Neuronal stem cell (in vitro differentiated cells): ENCODE results near the gene ZDHHC13.

ENCODE experiments used
- DNase-seq: peaks from one replicate; pipeline ENCODE4 v3.0.0-alpha.2; 2013; ENCODE audit warnings: low spot score
- H2AFZ ChIP-seq: one replicate; pipeline ENCODE4 v1.6.1; 2013; ENCODE audit warnings: mild to moderate bottlenecking, low read length, inconsistent platforms
- H2AK5ac ChIP-seq: 2 replicates; pipeline ENCODE4 v1.6.1; 2013; ENCODE audit warnings: low read depth, mild to moderate bottlenecking, inconsistent platforms, low read length, moderate library complexity, mixed read lengths
- H2BK120ac ChIP-seq: 2 replicates; pipeline ENCODE4 v1.6.1; 2013; ENCODE audit warnings: low read depth, mild to moderate bottlenecking, inconsistent platforms, low read length, moderate library complexity, mixed read lengths
- H2BK12ac ChIP-seq: one replicate; pipeline ENCODE4 v1.6.1; 2013; ENCODE audit warnings: low read length, inconsistent platforms
- H2BK15ac ChIP-seq: 2 replicates; pipeline ENCODE4 v1.6.1; 2013; ENCODE audit warnings: mild to moderate bottlenecking, low read length, inconsistent platforms, mixed read lengths
- H2BK5ac ChIP-seq: one replicate; pipeline ENCODE4 v1.6.1; 2013; ENCODE audit warnings: inconsistent platforms, mild to moderate bottlenecking, low read length, moderate library complexity
- H3K14ac ChIP-seq: one replicate; pipeline ENCODE4 v1.6.1; 2013; ENCODE audit warnings: low read length, inconsistent platforms
- H3K18ac ChIP-seq: 2 replicates; pipeline ENCODE4 v1.6.1; 2013; ENCODE audit warnings: low read length, inconsistent platforms
- H3K23ac ChIP-seq: 2 replicates; pipeline ENCODE4 v1.6.1; 2013; ENCODE audit warnings: low read depth, mild to moderate bottlenecking, mixed read lengths, low read length, inconsistent platforms; ENCODE audit not compliant: poor library complexity
- H3K27ac ChIP-seq: replicated peaks from 3 replicates; pipeline ENCODE4 v1.5.1; 2013; ENCODE audit warnings: low read length, inconsistent platforms
- H3K27me3 ChIP-seq, 3 experiments: 2 replicates each; pipeline ENCODE4 v1.6.1; 2013; ENCODE audit warnings: low read length in 3 of 3, mild to moderate bottlenecking in 2 of 3, inconsistent platforms in 1 of 3, low read depth in 1 of 3, mixed read lengths in 1 of 3, moderate library complexity in 1 of 3; ENCODE audit not compliant: control insufficient read depth in 3 of 3, insufficient read depth in 3 of 3
- H3K36me3 ChIP-seq, 2 donors: replicated peaks in 1 of 2; 2 replicates each; pipeline ENCODE4 v1.6.1; 2013; ENCODE audit warnings: low read length in 2 of 2; ENCODE audit not compliant: control insufficient read depth in 2 of 2, insufficient read depth in 2 of 2
- H3K4ac ChIP-seq: 2 replicates; pipeline ENCODE4 v1.6.1; 2013; ENCODE audit warnings: inconsistent platforms, mild to moderate bottlenecking, low read length, moderate library complexity
- H3K4me1 ChIP-seq, 2 donors: 1 replicate in 1 of 2; 2 replicates in 1 of 2; pipeline ENCODE4 v1.6.1; 2013; ENCODE audit warnings: low read length in 2 of 2, low read depth in 1 of 2; ENCODE audit not compliant: control insufficient read depth in 2 of 2, insufficient read depth in 1 of 2
- H3K4me2 ChIP-seq: one replicate; pipeline ENCODE4 v1.6.1; 2013; ENCODE audit warnings: mild to moderate bottlenecking, low read length, inconsistent platforms; ENCODE audit not compliant: insufficient read depth, poor library complexity, severe bottlenecking
- H3K4me3 ChIP-seq, 2 donors: 2 replicates each; pipeline ENCODE4 v1.5.1; 2013; ENCODE audit warnings: low read length in 2 of 2, mild to moderate bottlenecking in 2 of 2, inconsistent platforms in 1 of 2, moderate library complexity in 1 of 2
- H3K79me1 ChIP-seq: one replicate; pipeline ENCODE4 v1.6.1; 2013; ENCODE audit warnings: low read depth, mild to moderate bottlenecking, inconsistent platforms, low read length, moderate library complexity
- H3K9ac ChIP-seq: one replicate; pipeline ENCODE4 v1.6.1; 2013; ENCODE audit warnings: mild to moderate bottlenecking, low read depth, low read length, inconsistent platforms; ENCODE audit not compliant: poor library complexity
- H3K9me3 ChIP-seq, 2 donors: replicated peaks in 1 of 2; 2 replicates each; pipeline versions ENCODE3 to v1.6.1; 2013; ENCODE audit warnings: low read length in 2 of 2, mild to moderate bottlenecking in 2 of 2, inconsistent platforms in 1 of 2, low read depth in 1 of 2, mixed read lengths in 1 of 2, moderate library complexity in 1 of 2; ENCODE audit not compliant: control insufficient read depth in 2 of 2, insufficient read depth in 1 of 2
- H4K8ac ChIP-seq: one replicate; pipeline ENCODE4 v1.6.1; 2013; ENCODE audit warnings: low read depth, mild to moderate bottlenecking, inconsistent platforms, low read length, moderate library complexity
- H4K91ac ChIP-seq: one replicate; pipeline ENCODE4 v1.6.1; 2013; ENCODE audit warnings: low read length, low read depth, mild to moderate bottlenecking, inconsistent platforms; ENCODE audit not compliant: poor library complexity
- WGBS, 2 donors: extraction: QIAGEN DNeasy Blood & Tissue Kit; methylation state at CpG; one replicate each; pipeline ENCODE4 v1.1.7; 2013; ENCODE audit warnings: missing lambda C conversion rate in 2 of 2, mixed read lengths in 1 of 2; ENCODE audit not compliant: insufficient read length in 2 of 2, insufficient replicate concordance in 1 of 2; ENCODE audit errors: extremely low coverage in 2 of 2; 5-methylcytosine and 5-hydroxymethylcytosine counted together

ZDHHC13 gene

GRCh38 chr11:19200410-19201201, 83.6 kb downstream of the ZDHHC13 start:
- H2BK15ac ChIP-seq, result no peak overlapping the region
- no peak overlapping the region for H3K9ac ChIP-seq
- no peak overlapping the region for H4K91ac ChIP-seq
- no peak overlapping the region for H3K27ac ChIP-seq
- H3K4me2 ChIP-seq, result no peak overlapping the region
- H2BK120ac ChIP-seq, result no peak overlapping the region
- no peak overlapping the region for H3K4ac ChIP-seq
- no peak overlapping the region for H2BK12ac ChIP-seq
- no peak overlapping the region for H2BK5ac ChIP-seq
- H3K27me3 ChIP-seq, result peaks cover 0 to 82% (median 0%) of the 10 kb centered on the region in 3 experiments
- H2AFZ ChIP-seq, result no peak overlapping the region
- H3K4me1 ChIP-seq, result no peaks in the 10 kb centered on the region
- no peak overlapping the region for H3K18ac ChIP-seq
- no peaks in the 10 kb centered on the region for H3K79me1 ChIP-seq
- no peak overlapping the region for H3K14ac ChIP-seq
- peaks cover 0 to 22% of the 10 kb centered on the region in 2 donors for H3K9me3 ChIP-seq
- no peak overlapping the region for H2AK5ac ChIP-seq
- WGBS, 2 donors, result no CpG with 5 or more reads among the region's 6 CpGs
- H4K8ac ChIP-seq, result no peak overlapping the region
- no peak for DNase-seq
- H3K4me3 ChIP-seq, result no peak overlapping the region
- no peaks in the 10 kb centered on the region for H3K36me3 ChIP-seq
- no peak overlapping the region for H3K23ac ChIP-seq

- H4K8ac ChIP-seq, result no peak within 1 kb of the TSS
- no peak within 1 kb of the TSS for H3K23ac ChIP-seq
- H2BK12ac ChIP-seq, result no peak within 1 kb of the TSS
- no peak within 1 kb of the TSS for H2BK15ac ChIP-seq
- no peak within 1 kb of the TSS for H2AFZ ChIP-seq
- no peak within 1 kb of the TSS for H2AK5ac ChIP-seq
- no peak for DNase-seq
- H3K9ac ChIP-seq, result no peak within 1 kb of the TSS
- H3K27ac ChIP-seq, result no peak within 1 kb of the TSS
- peaks cover 0 to 82% (median 0%) of the 10 kb centered on the region in 3 experiments for H3K27me3 ChIP-seq
- no peak within 1 kb of the TSS for H4K91ac ChIP-seq
- no peaks in the 10 kb centered on the region for H3K36me3 ChIP-seq
- peaks cover 0 to 22% of the 10 kb centered on the region in 2 donors for H3K9me3 ChIP-seq
- H2BK5ac ChIP-seq, result no peak within 1 kb of the TSS
- no peak within 1 kb of the TSS for H3K4me3 ChIP-seq
- no peak within 1 kb of the TSS for H2BK120ac ChIP-seq
- H3K4me1 ChIP-seq, result no peaks in the 10 kb centered on the region
- no peak within 1 kb of the TSS for H3K14ac ChIP-seq
- no peaks in the 10 kb centered on the region for H3K79me1 ChIP-seq
- no peak within 1 kb of the TSS for H3K18ac ChIP-seq
- H3K4ac ChIP-seq, result no peak within 1 kb of the TSS
- no peak within 1 kb of the TSS for H3K4me2 ChIP-seq
- WGBS, 2 donors, result no CpG with 5 or more reads among the region's 7 CpGs
These were observed 85.0 kb downstream of the ZDHHC13 start, which contains the start of gene CSRP3 for GRCh38 chr11:19201737-19202605. TSS of gene CSRP3 (minus strand) at chr11:19201983. CDS start at chr11:19192448, 9,535 bp downstream.

GRCh38 chr11:19204836-19205235, 87.9 kb downstream of the ZDHHC13 start:
- Histone ChIP-seq H3K27ac (no peak overlapping the region), H3K79me1 (no peaks in the 10 kb centered on the region), H3K4me2 (no peak overlapping the region), H4K8ac (no peak overlapping the region), H3K9me3 (peaks cover 0 to 22% of the 10 kb centered on the region in 2 donors), H3K27me3 (peaks cover 0 to 84% (median 0%) of the 10 kb centered on the region in 3 experiments), H3K9ac (no peak overlapping the region), H3K4me3 (no peak overlapping the region), H3K4ac (no peak overlapping the region), H2BK120ac (no peak overlapping the region), H3K4me1 (peaks cover 0 to 4% of the 10 kb centered on the region in 2 donors), H3K23ac (no peak overlapping the region), H2BK15ac (no peak overlapping the region), H4K91ac (no peak overlapping the region), H2AK5ac (no peak overlapping the region), H3K14ac (no peak overlapping the region), H2BK12ac (no peak overlapping the region), H3K36me3 (no peaks in the 10 kb centered on the region), H3K18ac (no peak overlapping the region), H2AFZ (no peak overlapping the region), H2BK5ac (no peak overlapping the region)
- no peak for DNase-seq
- no CpG with 5 or more reads among the region's 5 CpGs for WGBS, 2 donors

GRCh38 chr11:19208181-19208580, 91.2 kb downstream of the ZDHHC13 start:
- no peak overlapping the region for H3K4me2 ChIP-seq
- no peak overlapping the region for H4K91ac ChIP-seq

More at GRCh38 chr11:19208181-19208580, 91.2 kb downstream of the ZDHHC13 start:
- Histone ChIP-seq H2AK5ac (no peak overlapping the region), H3K36me3 (no peaks in the 10 kb centered on the region), H2BK120ac (no peak overlapping the region), H3K23ac (no peak overlapping the region), H2BK12ac (no peak overlapping the region), H4K8ac (no peak overlapping the region), H3K14ac (no peak overlapping the region), H2BK5ac (no peak overlapping the region), H3K9me3 (no peaks in the 10 kb centered on the region), H3K18ac (no peak overlapping the region), H3K27me3 (peaks cover 0 to 79% (median 0%) of the 10 kb centered on the region in 3 experiments), H3K4me3 (no peak overlapping the region), H2AFZ (no peak overlapping the region), H3K79me1 (no peaks in the 10 kb centered on the region), H3K27ac (no peak overlapping the region), H3K9ac (no peak overlapping the region), H3K4me1 (peaks cover 0 to 4% of the 10 kb centered on the region in 2 donors), H3K4ac (no peak overlapping the region), H2BK15ac (no peak overlapping the region)
- DNase-seq, result no peak
- WGBS, 2 donors, result no CpG with 5 or more reads among the region's 2 CpGs
